ENCODE results near the gene SLF1. TPM values are rescaled to one million over a fixed set of nuclear protein-coding genes. Genes with fewer than 3 reads are reported as not detected.

The SLF1 gene
- total and polyA plus RNA-seq, 2 of the 8 experiments (the other 6 are each of a cell fraction or from before 2014, with no cell fraction given): 4.8 to 15.7 TPM

GRCh38 chr5:94667937-94668336, 49.5 kb downstream of the SLF1 start:
- H2BK15ac ChIP-seq (ENCODE audit: low read length): no peak overlapping the region
- H3K18ac ChIP-seq (ENCODE audit: extremely low read depth, low read length): no peak overlapping the region
- H3K9ac ChIP-seq (replicated peaks in 1 of 4; ENCODE audit: extremely low read depth in 1 of 4, low read depth in 3 of 4, low read length in 3 of 4): no peak overlapping the region
- H3K79me2 ChIP-seq (ENCODE audit: control insufficient read depth in 1 of 2, insufficient read depth in 2 of 2, low read length in 2 of 2): no peaks in the 10 kb centered on the region
- no peak overlapping the region for H2BK120ac ChIP-seq (replicated peaks; ENCODE audit: low read depth, low read length)
- no peaks in the 10 kb centered on the region for H3K23me2 ChIP-seq (ENCODE audit: low read depth, low read length)
- no peak overlapping the region for H3K4ac ChIP-seq (replicated peaks; ENCODE audit: insufficient read length, low read depth, low read length)
- DNase-seq (ENCODE audit: low read depth in 1 of 2, low spot score in 2 of 2) (no peak), FAIRE-seq (no peak)
- no peaks in the 10 kb centered on the region for H4K20me1 ChIP-seq (replicated peaks in 1 of 2; ENCODE audit: control insufficient read depth in 1 of 2, insufficient read depth in 2 of 2, low read length in 2 of 2)
- peaks cover 0 to 18% (median 2%) of the 10 kb centered on the region in 4 experiments; a peak in 2 of 8 replicates for H3K36me3 ChIP-seq (ENCODE audit: control insufficient read depth in 2 of 4, insufficient read depth in 4 of 4, low read length in 3 of 4)
- no peak overlapping the region for H4K5ac ChIP-seq (ENCODE audit: insufficient read length, low read depth, low read length)
- H3K56ac ChIP-seq (replicated peaks; ENCODE audit: insufficient read length, low read depth, low read length): no peak overlapping the region
- no peak overlapping the region for H4K91ac ChIP-seq (replicated peaks; ENCODE audit: insufficient read length, low read length)
- no peaks in the 10 kb centered on the region for H3K9me3 ChIP-seq (ENCODE audit: insufficient read depth in 2 of 2, low read depth in 1 of 2, low read length in 1 of 2)
- CTCF ChIA-PET (ENCODE audit: partially characterized antibody): interaction anchor here (1.4 kb wide), 1 partner anchor 25 kb away, joined by 3 read pairs; no protein-coding TSS in a partner anchor
- no peak overlapping the region for H3K27ac ChIP-seq (ENCODE audit: low read depth, low read length)
- no peaks in the 10 kb centered on the region for H3K79me1 ChIP-seq (ENCODE audit: low read depth, low read length)
- no peak overlapping the region for H2AK5ac ChIP-seq (ENCODE audit: low read depth, low read length)
- no peak overlapping the region for H3K4me3 ChIP-seq (ENCODE audit: extremely low read depth in 1 of 4, insufficient read depth in 2 of 4, low read depth in 3 of 4, low read length in 4 of 4)
- H4K8ac ChIP-seq (ENCODE audit: extremely low read depth, insufficient read depth, low read length): no peak overlapping the region
- POLR2A ChIA-PET (ENCODE audit: partially characterized antibody): interaction anchor here (1.4 kb wide), 1 partner anchor 49 kb away, joined by 3 read pairs; the partner anchor contains the start of genes KIAA0825 and SLF1
- H2BK12ac ChIP-seq (ENCODE audit: low read depth, low read length): no peak overlapping the region
- WGBS, 2 experiments (ENCODE audit: extremely low coverage in 1 of 2, insufficient coverage in 1 of 2, insufficient read length in 1 of 2, insufficient replicate concordance in 2 of 2, low coverage in 1 of 2, low lambda C conversion rate in 2 of 2, missing lambda C conversion rate in 1 of 2): 93% methylated on average over 3 of the region's 3 CpGs; no CpG with 5 or more reads in 1 of the 2 experiments
- H3K23ac ChIP-seq (ENCODE audit: insufficient read length): no peak overlapping the region
- H3K4me2 ChIP-seq (ENCODE audit: insufficient read depth in 1 of 2, low read depth in 2 of 2, low read length in 2 of 2): no peak overlapping the region
- H2BK20ac ChIP-seq (ENCODE audit: low read length): no peak overlapping the region
- TF ChIP-seq SAP30 (IDR thresholded peaks at IDR 0.05; ENCODE audit: insufficient read depth, insufficient replicate concordance, low read length) (no peak), MAX (IDR thresholded peaks at IDR 0.05) (no peak), CTBP2 (IDR thresholded peaks at IDR 0.05; ENCODE audit: borderline replicate concordance, insufficient read depth, insufficient read length, low read length) (no peak), SP2 (IDR thresholded peaks at IDR 0.05; ENCODE audit: low read length) (no peak), TCF12 (IDR thresholded peaks at IDR 0.05; ENCODE audit: low read depth, low read length) (no peak), SIX5 (IDR thresholded peaks at IDR 0.05; ENCODE audit: low read depth, low read length) (no peak), JUN (IDR thresholded peaks at IDR 0.05; ENCODE audit: low read depth, low read length) (no peak), CTCF (IDR thresholded peaks at IDR 0.05; ENCODE audit: control extremely low read depth in 1 of 3, insufficient read depth in 1 of 3, low read depth in 1 of 3, low read length in 3 of 3) (no peak)
- H2BK5ac ChIP-seq (ENCODE audit: low read depth, low read length): no peak overlapping the region
- no peaks in the 10 kb centered on the region for H3K27me3 ChIP-seq (replicated peaks in 1 of 4; ENCODE audit: control insufficient read depth in 3 of 4, extremely low read depth in 1 of 4, insufficient read depth in 3 of 4, low read length in 3 of 4)
- no peaks in the 10 kb centered on the region for H3K4me1 ChIP-seq (replicated peaks in 1 of 4; ENCODE audit: control insufficient read depth in 3 of 4, insufficient read depth in 4 of 4, low read length in 3 of 4)
- H3K14ac ChIP-seq (ENCODE audit: insufficient read length): no peak overlapping the region
- H2AFZ ChIP-seq (ENCODE audit: low read length): no peak overlapping the region
